Urinary bladder (tissue), 4 donors: ENCODE results near the gene INTS3. TPM values are rescaled to one million over a fixed set of nuclear protein-coding genes. Genes with fewer than 3 reads are reported as not detected.

ENCODE experiments used
- DNase-seq: peaks from one replicate; pipeline ENCODE4 v3.0.0-alpha.2; 2015; ENCODE audit errors: extremely low spot score
- H3K27ac ChIP-seq: one replicate; pipeline ENCODE4 v1.5.1; 2013; ENCODE audit warnings: low read depth, mild to moderate bottlenecking, moderate library complexity
- H3K36me3 ChIP-seq: one replicate; pipeline ENCODE4 v1.6.1; 2013; ENCODE audit warnings: mild to moderate bottlenecking, moderate library complexity; ENCODE audit not compliant: insufficient read depth
- H3K4me1 ChIP-seq: one replicate; pipeline ENCODE4 v1.6.1; 2013; ENCODE audit warnings: mild to moderate bottlenecking, moderate library complexity; ENCODE audit not compliant: insufficient read depth
- H3K4me3 ChIP-seq: one replicate; pipeline ENCODE4 v1.5.1; 2013; ENCODE audit warnings: low read depth, low read length
- WGBS: extraction: QIAGEN DNeasy Blood & Tissue Kit; methylation state at CpG from one replicate; pipeline ENCODE4 v1.1.7; 2013; 5-methylcytosine and 5-hydroxymethylcytosine counted together
- polyA plus RNA-seq: library from polyadenylated mRNA; stranded (reverse); fragments of 200-250 nt; gene quantifications from one replicate; pipeline ENCODE4 v1.2.3, GENCODE V29; 2013
- total RNA-seq: library from RNA; depleted of rRNA; stranded (reverse); fragments of >200 nt; gene quantifications from one replicate; pipeline ENCODE4 v1.2.3, GENCODE V29; 2014
- donor health status: healthy with polysubstance abuse.
- donor health status: healthy.

Gene INTS3
- total and polyA plus RNA-seq, 2 donors, result 35.9 to 44.0 TPM

DNA sequence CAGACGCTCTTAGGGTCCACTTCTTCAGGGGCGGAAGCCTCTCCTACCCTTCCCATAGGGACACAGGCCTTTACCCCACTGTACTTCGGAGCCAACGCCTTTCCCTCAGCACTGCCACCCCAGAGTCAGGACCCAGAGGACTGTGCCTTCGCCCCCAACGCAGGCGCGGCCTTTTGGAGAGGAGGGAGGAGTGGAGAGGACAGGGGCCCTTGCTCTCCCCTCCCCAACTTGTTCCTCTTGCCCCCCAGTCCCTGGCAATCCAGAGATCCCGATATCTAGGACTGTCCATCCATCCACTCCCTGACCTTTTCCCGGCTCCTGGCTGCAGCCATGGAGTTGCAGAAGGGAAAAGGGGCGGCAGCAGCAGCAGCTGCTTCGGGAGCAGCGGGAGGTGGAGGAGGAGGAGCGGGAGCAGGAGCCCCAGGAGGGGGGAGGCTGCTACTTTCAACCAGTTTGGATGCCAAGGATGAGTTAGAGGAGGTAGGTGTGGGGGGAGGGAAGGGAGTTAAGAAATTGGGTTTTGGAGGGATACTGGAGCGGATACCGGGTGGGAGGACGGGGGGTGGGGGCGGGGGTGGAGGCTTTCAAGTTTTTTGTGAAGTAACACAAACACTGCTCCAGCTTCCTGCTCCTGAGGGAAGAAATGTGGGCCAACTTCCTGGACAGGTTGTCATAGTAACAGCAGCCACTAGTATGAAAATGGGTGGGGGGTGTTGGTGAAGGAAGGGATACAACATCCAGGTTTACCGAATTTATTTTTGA, 636 bp downstream of the INTS3 start:
- H3K4me1 ChIP-seq, result no peaks in the 10 kb centered on the region
- H3K36me3 ChIP-seq, result no peaks in the 10 kb centered on the region
- peak overlapping the region; percentile 94 for H3K27ac ChIP-seq
- H3K4me3 ChIP-seq, result peak overlapping the region; percentile 76
- peak; percentile 11 for DNase-seq
- WGBS, result under 1% methylated on average over 19 of the region's 19 CpGs

DNA sequence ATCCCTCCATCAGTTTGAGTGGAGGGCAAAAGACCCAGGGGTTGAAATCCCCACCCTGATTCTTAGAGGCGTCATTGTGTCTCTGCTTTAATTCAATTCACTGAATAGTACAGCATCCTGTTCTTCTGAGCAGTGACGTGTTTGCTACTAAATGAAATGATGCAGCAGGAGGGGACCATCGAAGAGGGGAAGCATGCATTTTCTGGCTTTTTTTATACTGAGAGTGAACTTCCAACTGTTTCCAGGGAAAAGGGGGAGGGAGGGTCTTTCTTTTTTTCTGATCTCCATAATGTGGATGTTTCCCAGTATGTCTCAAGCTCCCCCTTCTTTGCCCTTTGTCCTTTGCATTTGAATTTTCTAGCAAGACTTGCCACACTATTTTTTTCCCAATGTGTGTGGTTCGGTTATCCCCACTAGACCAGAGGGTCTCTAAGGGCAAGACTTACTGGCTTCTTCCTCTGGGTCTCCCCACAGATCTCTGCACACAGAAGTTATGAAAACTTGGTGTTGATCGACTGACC, 2.7 kb downstream of the INTS3 start:
- DNase-seq, result no peak
- Histone ChIP-seq H3K36me3 (no peaks in the 10 kb centered on the region), H3K27ac (no peak overlapping the region), H3K4me3 (no peak overlapping the region), H3K4me1 (no peaks in the 10 kb centered on the region)
- 65% methylated on average over 5 of the region's 5 CpGs for WGBS

DNA sequence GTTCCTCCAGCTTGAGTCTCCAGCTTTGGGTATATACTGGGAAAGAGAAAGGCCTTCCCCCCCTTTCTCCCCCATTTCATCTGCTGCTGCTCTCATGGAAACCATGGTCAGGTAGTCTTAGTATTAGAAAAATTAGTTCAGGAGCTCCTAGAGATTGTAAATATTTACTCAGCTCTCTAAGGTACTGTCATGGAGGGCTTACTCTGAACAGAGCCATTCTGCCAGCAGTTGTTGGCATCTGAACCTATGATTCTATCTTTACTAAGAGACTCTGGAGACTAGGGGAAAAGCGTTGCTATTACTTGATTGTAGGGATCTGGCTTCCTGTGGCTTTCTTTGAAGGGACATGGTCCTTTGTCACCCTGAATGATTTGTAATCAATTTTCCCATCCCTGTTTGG, 6.1 kb downstream of the INTS3 start:
- WGBS, result 64% methylated on average over 1 of the region's 1 CpG
- Histone ChIP-seq H3K36me3 (no peaks in the 10 kb centered on the region), H3K27ac (no peak overlapping the region), H3K4me1 (no peaks in the 10 kb centered on the region), H3K4me3 (no peak overlapping the region)
- no peak for DNase-seq

DNA sequence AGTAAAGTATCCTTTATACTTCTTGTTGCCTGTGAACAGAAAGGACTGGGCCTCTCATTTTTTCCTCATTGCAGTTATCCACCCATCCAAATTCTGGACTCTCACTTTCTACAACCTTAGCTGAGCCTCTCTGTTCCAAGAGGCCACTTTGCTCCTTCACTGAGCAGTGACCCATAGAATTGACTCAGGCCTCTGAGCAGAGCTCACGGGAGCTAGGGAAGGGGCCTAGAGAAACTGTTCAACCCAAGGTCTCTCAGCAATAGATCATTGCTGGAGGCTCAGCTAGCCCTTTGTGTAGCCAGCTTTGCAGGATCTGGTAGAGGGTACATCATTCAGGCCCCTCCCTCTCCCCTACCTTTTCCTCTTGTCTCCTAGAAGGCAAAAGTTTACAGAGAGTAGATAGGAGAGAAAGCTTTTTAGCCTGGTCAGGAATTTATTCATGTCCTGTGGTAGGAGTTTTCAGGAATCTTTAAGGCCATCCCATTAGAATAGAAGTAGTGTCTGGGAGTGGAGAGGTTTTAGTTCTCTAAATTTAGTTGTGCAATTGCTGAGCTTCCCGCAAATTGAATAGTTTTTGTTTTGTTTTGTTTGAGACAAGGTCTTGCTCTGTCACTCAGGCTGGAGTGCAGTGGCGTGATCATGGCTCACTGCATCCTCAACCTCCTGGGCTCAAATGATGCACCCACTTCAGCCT, 6.7 kb downstream of the INTS3 start:
- no peaks in the 10 kb centered on the region for H3K4me1 ChIP-seq
- DNase-seq, result no peak
- no peak overlapping the region for H3K27ac ChIP-seq
- H3K4me3 ChIP-seq, result no peak overlapping the region
- 86% methylated on average over 3 of the region's 3 CpGs for whole genome bisulfite sequencing
- no peaks in the 10 kb centered on the region for H3K36me3 ChIP-seq

DNA sequence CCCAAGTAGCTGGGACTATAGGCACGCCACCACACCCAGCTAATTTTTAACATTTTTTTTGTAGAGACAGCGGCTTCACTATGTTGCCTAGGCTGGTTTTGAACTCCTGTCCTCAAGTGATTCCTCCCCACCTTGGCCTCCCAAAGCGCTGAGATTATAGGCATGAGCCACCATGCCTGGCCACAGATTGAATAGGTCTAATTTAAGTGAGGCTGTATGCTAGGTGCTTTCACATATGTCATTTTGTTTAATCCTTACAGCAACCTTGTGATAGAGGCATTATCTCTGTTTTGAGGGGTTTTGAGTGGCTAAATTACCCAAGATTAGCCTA, 7.2 kb downstream of the INTS3 start:
- H3K27ac ChIP-seq, result no peak overlapping the region
- H3K36me3 ChIP-seq, result no peaks in the 10 kb centered on the region
- H3K4me1 ChIP-seq, result no peaks in the 10 kb centered on the region
- WGBS, result 95% methylated on average over 3 of the region's 3 CpGs
- DNase-seq, result no peak
- H3K4me3 ChIP-seq, result no peak overlapping the region

DNA sequence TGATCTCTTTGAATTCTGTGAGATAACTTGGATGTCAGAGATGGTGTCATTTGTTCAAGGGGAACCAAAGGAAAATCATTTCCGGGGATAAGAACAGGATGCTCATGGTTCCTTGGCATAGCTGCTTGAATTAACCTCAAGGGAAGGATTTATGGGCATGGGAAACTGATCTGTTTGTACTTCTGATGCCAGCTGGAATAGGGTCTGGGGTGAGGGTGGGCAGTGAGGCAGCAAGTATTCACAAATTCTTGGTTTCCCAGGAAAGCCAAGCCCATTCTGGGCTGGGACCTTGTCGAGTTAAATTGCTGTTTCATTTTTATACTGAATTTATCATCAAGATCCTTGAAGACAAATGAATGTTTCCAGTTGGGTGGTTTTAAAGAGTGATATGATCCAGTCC, 14.1 kb downstream of the INTS3 start:
- H3K36me3 ChIP-seq, result peaks cover 9% of the 10 kb centered on the region
- no peak for DNase-seq
- H3K27ac ChIP-seq, result no peak overlapping the region
- WGBS, result 51% methylated on average over 2 of the region's 2 CpGs
- no peak overlapping the region for H3K4me3 ChIP-seq
- no peaks in the 10 kb centered on the region for H3K4me1 ChIP-seq

DNA sequence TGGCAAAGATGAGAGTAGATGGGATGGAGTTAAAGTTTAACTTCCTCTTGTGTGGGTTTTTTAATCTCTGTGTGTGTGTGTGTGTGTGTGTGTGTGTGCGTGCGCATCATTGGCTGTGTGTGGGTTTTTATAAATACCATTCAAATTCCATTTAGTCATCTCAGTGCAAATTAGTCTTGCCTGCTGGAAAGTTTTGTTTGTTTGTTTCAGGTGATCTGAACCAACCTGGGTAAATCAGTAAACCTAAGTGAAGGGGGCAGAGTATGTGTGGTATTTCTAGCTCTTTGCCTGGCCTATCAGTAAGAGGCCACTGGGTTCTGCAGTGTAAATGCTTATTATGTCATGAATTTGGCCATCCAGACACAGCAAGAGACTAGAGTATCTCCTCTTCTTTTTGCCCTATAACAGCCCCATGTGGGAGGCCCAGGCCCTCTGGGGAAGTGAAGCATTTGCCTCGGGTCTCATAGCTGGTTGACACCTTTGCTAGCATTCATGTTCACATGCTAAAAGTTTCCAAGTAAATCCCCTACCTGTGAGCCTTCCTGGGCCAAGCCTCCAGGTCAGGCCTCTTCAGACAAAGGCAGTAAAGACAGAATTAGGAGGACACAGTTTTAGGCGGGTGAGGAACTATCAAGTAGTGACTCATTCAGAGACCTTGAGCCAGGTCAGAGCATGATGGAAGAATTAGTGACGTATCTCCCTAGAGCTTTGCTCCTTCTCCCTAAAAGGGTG, 14.7 kb downstream of the INTS3 start:
- DNase-seq, result no peak
- H3K36me3 ChIP-seq, result peaks cover 12% of the 10 kb centered on the region
- no peaks in the 10 kb centered on the region for H3K4me1 ChIP-seq
- 58% methylated on average over 5 of the region's 5 CpGs for WGBS
- H3K4me3 ChIP-seq, result no peak overlapping the region
- H3K27ac ChIP-seq, result no peak overlapping the region

DNA sequence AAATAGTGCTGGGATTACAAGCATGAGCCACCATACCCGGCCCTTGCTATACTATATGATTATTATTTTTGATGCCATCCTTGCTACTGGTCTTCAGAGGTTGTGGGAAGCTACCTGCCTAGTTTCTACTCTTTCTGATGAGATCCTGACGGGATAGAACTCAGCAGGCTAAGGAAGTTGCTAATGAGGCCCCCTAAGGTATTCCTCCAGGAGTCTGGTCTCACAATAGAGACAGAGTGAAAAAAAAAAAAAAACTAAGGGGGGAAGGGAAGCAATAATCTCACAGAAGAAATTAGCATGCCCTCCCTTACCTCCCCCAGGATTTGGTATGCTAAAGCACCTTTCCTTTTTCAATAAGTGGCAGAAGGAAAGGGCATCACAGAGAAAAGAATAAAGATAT, 17.6 kb downstream of the INTS3 start:
- no peak for DNase-seq
- 93% methylated on average over 2 of the region's 2 CpGs for WGBS
- Histone ChIP-seq H3K4me1 (no peaks in the 10 kb centered on the region), H3K27ac (no peak overlapping the region), H3K36me3 (peaks cover 12% of the 10 kb centered on the region), H3K4me3 (no peak overlapping the region)

DNA sequence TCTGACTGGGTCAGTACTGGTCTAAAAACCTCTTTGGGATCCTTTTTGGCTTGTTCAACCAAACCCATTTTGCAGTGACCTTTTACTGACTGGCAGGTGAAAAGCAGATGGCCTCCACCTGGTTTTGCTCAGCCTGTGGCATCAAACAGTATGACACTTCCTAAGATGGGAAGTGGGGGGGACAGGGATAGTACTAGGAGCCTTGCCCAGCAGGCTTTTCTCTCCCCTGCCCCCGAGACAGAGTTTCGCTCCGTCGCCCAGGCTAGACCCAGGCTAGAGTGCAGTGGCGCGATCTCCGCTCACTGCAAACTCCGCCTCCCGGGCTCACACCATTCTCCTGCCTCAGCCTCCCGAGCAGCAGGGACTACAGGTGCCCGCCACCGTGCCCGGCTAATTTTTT, 18.3 kb downstream of the INTS3 start:
- no peak for DNase-seq
- peaks cover 9% of the 10 kb centered on the region for H3K36me3 ChIP-seq
- 89% methylated on average over 13 of the region's 13 CpGs for WGBS
- H3K4me1 ChIP-seq, result no peaks in the 10 kb centered on the region
- no peak overlapping the region for H3K27ac ChIP-seq
- H3K4me3 ChIP-seq, result no peak overlapping the region

DNA sequence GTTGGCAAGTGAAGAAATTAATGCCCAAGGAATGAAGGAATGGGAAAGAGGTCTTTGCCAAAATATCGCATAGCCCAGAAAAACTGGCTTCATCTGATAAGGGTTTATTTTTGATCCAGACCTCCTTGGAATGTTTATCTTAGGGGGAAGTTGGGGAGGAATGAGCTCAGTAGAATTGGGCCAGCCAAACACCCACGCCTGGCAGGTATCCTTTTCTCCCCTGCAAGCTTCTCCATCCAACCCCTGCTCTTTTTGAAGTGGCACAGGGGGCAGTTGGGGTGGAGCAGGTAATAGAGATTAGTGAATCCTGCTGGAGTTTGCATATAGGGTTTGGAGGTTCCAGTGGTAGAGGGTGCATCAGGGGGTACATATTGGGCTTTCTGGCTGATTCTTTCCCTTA, 21.1 kb downstream of the INTS3 start:
- H3K27ac ChIP-seq, result no peak overlapping the region
- H3K36me3 ChIP-seq, result peaks cover 8% of the 10 kb centered on the region
- WGBS, result 41% methylated on average over 2 of the region's 2 CpGs
- DNase-seq, result no peak
- no peaks in the 10 kb centered on the region for H3K4me1 ChIP-seq
- no peak overlapping the region for H3K4me3 ChIP-seq

DNA sequence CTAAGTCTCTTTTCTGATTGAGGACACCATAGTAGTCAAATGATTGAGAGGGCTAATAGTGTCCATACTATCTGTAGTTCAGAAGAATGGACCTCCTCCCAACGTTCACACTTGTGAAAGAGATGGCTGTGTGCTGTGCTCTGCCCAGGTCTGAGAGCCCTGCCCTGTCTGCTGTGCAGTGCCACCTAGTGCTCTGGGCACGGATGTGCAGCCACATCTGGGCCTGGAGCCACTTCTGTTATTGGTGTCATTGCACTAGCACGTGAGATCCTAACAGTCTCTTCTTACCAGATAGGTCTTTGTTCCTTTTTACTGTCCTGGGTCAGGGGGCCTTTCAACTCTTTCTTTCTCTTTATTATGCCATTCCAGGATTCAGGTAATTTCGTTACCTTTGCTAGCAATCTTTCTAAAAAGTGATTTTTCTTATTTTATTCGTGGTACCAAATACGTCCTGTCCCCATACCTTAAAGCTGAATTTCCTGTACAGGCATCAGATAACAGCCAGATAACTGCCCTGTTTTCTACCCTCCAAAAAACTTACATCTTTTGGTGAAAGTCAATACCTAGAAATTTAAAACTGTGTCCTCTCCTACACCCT, 21.7 kb downstream of the INTS3 start:
- Histone ChIP-seq H3K4me1 (no peaks in the 10 kb centered on the region), H3K4me3 (no peak overlapping the region), H3K36me3 (peaks cover 10% of the 10 kb centered on the region), H3K27ac (no peak overlapping the region)
- 47% methylated on average over 6 of the region's 6 CpGs for WGBS
- peak; percentile 25 for DNase-seq

DNA sequence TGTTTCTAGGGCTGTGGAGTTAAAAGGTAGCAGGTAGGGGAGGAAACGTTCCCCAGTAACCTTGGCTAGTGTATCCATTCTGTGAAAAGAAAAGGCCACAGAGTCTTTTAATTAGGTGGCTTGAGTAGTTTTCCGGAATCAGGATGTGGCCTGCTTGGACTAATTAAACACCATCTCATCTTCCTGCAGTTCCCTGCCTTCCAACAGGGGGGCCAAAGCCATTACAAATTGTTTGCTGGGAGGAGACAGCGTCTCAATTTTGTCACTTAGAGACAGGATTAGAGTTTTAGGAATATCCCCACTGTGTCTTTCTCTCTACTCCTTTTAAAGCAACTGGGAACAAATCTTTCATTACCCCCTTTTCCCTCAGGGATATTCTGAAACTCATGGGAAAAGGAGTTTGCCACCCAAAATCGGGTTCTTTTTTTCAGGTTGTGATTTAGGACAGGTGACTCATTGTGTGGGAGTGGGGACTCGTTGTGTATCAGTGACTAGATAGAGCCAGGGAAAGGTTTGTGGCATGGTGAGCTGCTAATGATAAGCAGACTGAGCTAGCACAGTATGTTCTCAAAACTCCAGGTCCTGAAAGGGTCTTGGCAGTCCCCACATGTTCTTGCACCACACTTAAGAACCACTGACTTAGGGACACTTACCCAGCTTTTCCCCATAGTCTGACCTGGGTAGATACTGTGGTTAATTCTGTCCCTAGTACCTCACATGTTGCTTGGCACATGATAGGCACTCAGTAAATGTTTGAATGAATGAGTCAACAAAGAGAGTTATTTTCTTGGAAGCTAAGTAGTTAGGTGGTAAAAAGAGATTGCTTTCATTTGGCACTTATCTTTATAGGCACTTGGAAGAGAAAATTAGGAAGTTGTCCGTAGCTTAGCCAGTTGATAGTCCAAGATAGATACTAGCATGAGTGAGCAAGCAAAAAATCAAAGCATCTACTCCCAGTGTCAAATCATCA, 22.5 kb downstream of the INTS3 start:
- WGBS, result 65% methylated on average over 6 of the region's 6 CpGs
- Histone ChIP-seq H3K4me3 (no peak overlapping the region), H3K4me1 (no peaks in the 10 kb centered on the region), H3K27ac (no peak overlapping the region), H3K36me3 (peaks cover 10% of the 10 kb centered on the region)
- no peak for DNase-seq

DNA sequence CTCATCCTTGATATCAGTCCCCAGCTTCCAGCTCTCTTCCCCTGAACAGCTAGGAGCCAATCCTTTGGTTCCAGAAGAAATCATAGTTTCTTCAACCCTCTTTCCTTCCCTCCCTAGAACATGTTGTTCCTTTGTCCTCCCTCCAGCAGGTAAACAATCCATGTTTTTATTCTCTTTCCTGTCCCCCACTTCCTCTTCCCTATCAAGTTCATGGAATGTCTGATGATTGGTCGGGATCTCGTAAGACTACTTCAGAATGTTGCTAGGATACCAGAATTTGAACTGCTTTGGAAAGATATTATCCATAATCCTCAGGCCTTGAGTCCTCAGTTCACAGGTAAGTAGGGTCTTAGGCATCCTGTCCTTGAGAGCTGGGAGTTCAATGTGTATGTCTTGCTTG, 24.2 kb downstream of the INTS3 start:
- H3K36me3 ChIP-seq, result peaks cover 10% of the 10 kb centered on the region
- no peak overlapping the region for H3K27ac ChIP-seq
- 77% methylated on average over 2 of the region's 2 CpGs for WGBS
- DNase-seq, result no peak
- no peaks in the 10 kb centered on the region for H3K4me1 ChIP-seq
- H3K4me3 ChIP-seq, result no peak overlapping the region
